ENCODE results near the gene DMPK. TPM values are rescaled to one million over a fixed set of nuclear protein-coding genes. Genes with fewer than 3 reads are reported as not detected.

DMPK gene
- polyA plus RNA-seq, 1 of the 3 experiments (the other 2 are of a cell fraction) = 92.2 TPM

- no peaks in the 10 kb centered on the region for H3K79me2 ChIP-seq (ENCODE audit: insufficient read depth)
- H3K36me3 ChIP-seq (replicated peaks in 1 of 2; ENCODE audit: control insufficient read depth in 1 of 2, insufficient read depth in 2 of 2, low read length in 1 of 2) = no peaks in the 10 kb centered on the region
- peaks cover 5% of the 10 kb centered on the region; the same call in 1 of the 2 replicates for H4K20me1 ChIP-seq (ENCODE audit: insufficient read depth)
- H3K4me1 ChIP-seq (ENCODE audit: control insufficient read depth in 1 of 2, insufficient read depth in 2 of 2, low read depth in 1 of 2, low read length in 1 of 2) = peaks cover 5 to 21% of the 10 kb centered on the region in 2 experiments; a peak in 3 of 4 replicates
- H3K9me3 ChIP-seq = no peaks in the 10 kb centered on the region
- H3K27me3 ChIP-seq (ENCODE audit: insufficient read depth) = no peaks in the 10 kb centered on the region
- no peak overlapping the region for H3K9ac ChIP-seq
- CTCF ChIA-PET = no interaction called here
- peak; percentile 54 for DNase-seq
- no peak overlapping the region for H3K4me2 ChIP-seq
- TF ChIP-seq RCOR1 (IDR thresholded peaks at IDR 0.05; ENCODE audit: low read length) (no peak), JUND (IDR thresholded peaks at IDR 0.05) (no peak), USF1 (IDR thresholded peaks at IDR 0.05; ENCODE audit: borderline replicate concordance, low read depth) (no peak)
- H3K9me2 ChIP-seq = no peaks in the 10 kb centered on the region
- peaks cover 14% of the 10 kb centered on the region for H3F3A ChIP-seq (replicated peaks; ENCODE audit: insufficient read depth)
- 86% methylated on average over 17 of the region's 23 CpGs for WGBS (ENCODE audit: low lambda C conversion rate)
- H2AFZ ChIP-seq (ENCODE audit: low read depth) = no peak overlapping the region
- POLR2A ChIA-PET = no interaction called here
- H3K27ac ChIP-seq (ENCODE audit: low read depth in 2 of 2, low read length in 1 of 2) = no peak overlapping the region
- H3K4me3 ChIP-seq (ENCODE audit: low read depth in 2 of 2, low read length in 1 of 2) = no peak overlapping the region
These were observed 16.5 kb downstream of the DMPK start for GRCh38 chr19:45765702-45766295.

- no peaks in the 10 kb centered on the region for H3K27me3 ChIP-seq (ENCODE audit: insufficient read depth)
- no peak overlapping the region for H3K27ac ChIP-seq (ENCODE audit: low read depth in 2 of 2, low read length in 1 of 2)
- no peaks in the 10 kb centered on the region for H3K36me3 ChIP-seq (replicated peaks in 1 of 2; ENCODE audit: control insufficient read depth in 1 of 2, insufficient read depth in 2 of 2, low read length in 1 of 2)
- no peaks in the 10 kb centered on the region for H3K9me3 ChIP-seq
- no peaks in the 10 kb centered on the region for H3K9me2 ChIP-seq
- DNase-seq = peak; percentile 28
- no peak overlapping the region for H3K4me3 ChIP-seq (ENCODE audit: low read depth in 2 of 2, low read length in 1 of 2)
- POLR2A ChIA-PET = no interaction called here
- no peak overlapping the region for H3K9ac ChIP-seq
- H3K4me1 ChIP-seq (ENCODE audit: control insufficient read depth in 1 of 2, insufficient read depth in 2 of 2, low read depth in 1 of 2, low read length in 1 of 2) = peaks cover 4 to 20% of the 10 kb centered on the region in 2 experiments; a peak in 2 of 4 replicates
- H3K79me2 ChIP-seq (ENCODE audit: insufficient read depth) = no peaks in the 10 kb centered on the region
- H3F3A ChIP-seq (replicated peaks; ENCODE audit: insufficient read depth) = peaks cover 9% of the 10 kb centered on the region
- no peak overlapping the region for H3K4me2 ChIP-seq
- WGBS (ENCODE audit: low lambda C conversion rate) = 79% methylated on average over 13 of the region's 21 CpGs
- CTCF ChIA-PET = interaction anchor here (1.4 kb wide), 1 partner anchor 34 kb away, joined by 3 read pairs; no protein-coding TSS in a partner anchor
- H4K20me1 ChIP-seq (ENCODE audit: insufficient read depth) = 0 out of 2 replicates have a peak, but pooled peaks cover 4% of the 10 kb centered on the region
- TF ChIP-seq JUND (IDR thresholded peaks at IDR 0.05) = no peak
- no peak for TF ChIP-seq RCOR1 (IDR thresholded peaks at IDR 0.05; ENCODE audit: low read length)
- TF ChIP-seq RAD21 (IDR thresholded peaks at IDR 0.05; ENCODE audit: low read length) = no peak
- no peak for TF ChIP-seq MEF2A (IDR thresholded peaks at IDR 0.05; ENCODE audit: borderline replicate concordance, low read depth)
- no peak for TF ChIP-seq ZBTB33 (IDR thresholded peaks at IDR 0.05; ENCODE audit: borderline replicate concordance, low read depth)
- no peak for TF ChIP-seq EP300 (IDR thresholded peaks at IDR 0.05; ENCODE audit: borderline replicate concordance in 1 of 2, low read depth in 1 of 2, low read length in 1 of 2)
- no peak for TF ChIP-seq TEAD4 (IDR thresholded peaks at IDR 0.05; ENCODE audit: borderline replicate concordance, insufficient read depth)
- TF ChIP-seq NFIC (IDR thresholded peaks at IDR 0.05; ENCODE audit: borderline replicate concordance) = no peak
- TF ChIP-seq CHD2 (IDR thresholded peaks at IDR 0.05; ENCODE audit: low read length, partially characterized antibody) = no peak
- H2AFZ ChIP-seq (ENCODE audit: low read depth) = no peak overlapping the region
These were observed 17.2 kb downstream of the DMPK start for GRCh38 chr19:45764945-45765701.
